IMR-90 (cell line): ENCODE measurements around the gene CLEC16A. TPM values are rescaled to one million over a fixed set of nuclear protein-coding genes. Genes with fewer than 3 reads are reported as not detected.

Source experiments
- ATAC-seq: fragments of 200-7000 bp; cut with Tn5 transposase; 2 replicates; pipeline ENCODE4 v1.9.1; 2020; ENCODE audit warnings: low read depth, mild to moderate bottlenecking, moderate library complexity
- BruUV-seq: library from RNA; stranded (reverse); fragments of 400-500 nt; replicated peaks from 2 replicates; lab custom pipeline; 2021; lab: Mats Ljungman, UMichigan
- CTCF ChIA-PET: fragments of 300-600 bp; formaldehyde crosslinking; extraction: SDS; loops from one replicate; lab custom pipeline; 2021; ENCODE audit warnings: antibody characterized with exemption; lab: Yijun Ruan, JAX
- POLR2A ChIA-PET: fragments of 300-600 bp; sonication (Branson Sonifier 250); formaldehyde crosslinking; loops from one replicate; lab custom pipeline; 2022; ENCODE audit warnings: antibody characterized with exemption; ENCODE audit not compliant: unreplicated experiment; lab: Charles Lee
- DNase-seq: peaks from one replicate; pipeline ENCODE4 v3.0.0; 2013
- H2AFZ ChIP-seq: replicated peaks from 2 replicates; pipeline ENCODE3; 2013; ENCODE audit warnings: low read length, mild to moderate bottlenecking; ENCODE audit not compliant: poor library complexity
- H2AK5ac ChIP-seq: 2 replicates; pipeline ENCODE4 v1.6.1; 2013; ENCODE audit warnings: low read depth, low read length, inconsistent platforms
- H2AK9ac ChIP-seq: replicated peaks from 2 replicates; pipeline ENCODE3; 2013; ENCODE audit warnings: mild to moderate bottlenecking, low read depth, low read length, moderate library complexity; ENCODE audit not compliant: poor library complexity
- H2BK120ac ChIP-seq: 2 replicates; pipeline ENCODE4 v1.6.1; 2013; ENCODE audit warnings: low read depth, low read length, inconsistent platforms
- H2BK15ac ChIP-seq: 3 replicates; pipeline ENCODE4 v1.6.1; 2013; ENCODE audit warnings: low read depth, low read length, inconsistent platforms
- H2BK20ac ChIP-seq: 2 replicates; pipeline ENCODE4 v1.6.1; 2013; ENCODE audit warnings: low read depth, mild to moderate bottlenecking, inconsistent platforms, low read length, moderate library complexity
- H2BK5ac ChIP-seq: 2 replicates; pipeline ENCODE4 v1.6.1; 2013; ENCODE audit warnings: mild to moderate bottlenecking, low read depth, low read length, inconsistent platforms; ENCODE audit not compliant: poor library complexity, severe bottlenecking
- H3K14ac ChIP-seq: replicated peaks from 2 replicates; pipeline ENCODE4 v1.6.1; 2013; ENCODE audit warnings: low read depth, low read length, inconsistent platforms
- H3K18ac ChIP-seq: 2 replicates; pipeline ENCODE4 v1.6.1; 2013; ENCODE audit warnings: low read depth, low read length, control low read depth
- H3K23ac ChIP-seq: 2 replicates; pipeline ENCODE4 v1.6.1; 2013; ENCODE audit warnings: low read depth, low read length, inconsistent platforms
- H3K27ac ChIP-seq: 2 replicates; pipeline ENCODE4 v1.5.1; 2013; ENCODE audit warnings: mild to moderate bottlenecking, control low read depth, low read length; ENCODE audit not compliant: insufficient read depth
- H3K27me3 ChIP-seq: 2 replicates; pipeline ENCODE4 v1.6.1; 2013; ENCODE audit warnings: low read length; ENCODE audit not compliant: control insufficient read depth, insufficient read depth
- H3K36me3 ChIP-seq: 2 replicates; pipeline ENCODE4 v1.6.1; 2013; ENCODE audit warnings: low read length, mixed read lengths; ENCODE audit not compliant: control insufficient read depth, insufficient read depth
- H3K4ac ChIP-seq: 2 replicates; pipeline ENCODE4 v1.6.1; 2013; ENCODE audit warnings: low read depth, low read length, inconsistent platforms
- H3K4me1 ChIP-seq: 2 replicates; pipeline ENCODE4 v1.6.1; 2013; ENCODE audit warnings: low read length, mixed read lengths; ENCODE audit not compliant: control insufficient read depth, insufficient read depth
- H3K4me2 ChIP-seq: 2 replicates; pipeline ENCODE4 v1.6.1; 2013; ENCODE audit warnings: low read depth, mild to moderate bottlenecking, control low read depth, low read length, moderate library complexity
- H3K4me3 ChIP-seq: 2 replicates; pipeline ENCODE4 v1.5.1; 2013; ENCODE audit warnings: low read depth, mild to moderate bottlenecking, control low read depth, low read length, moderate library complexity; ENCODE audit not compliant: insufficient read depth
- H3K56ac ChIP-seq: 2 replicates; pipeline ENCODE4 v1.6.1; 2013; ENCODE audit warnings: low read length, inconsistent platforms; ENCODE audit not compliant: insufficient read depth; ENCODE audit errors: extremely low read depth
- H3K79me1 ChIP-seq, 2 experiments: 2 replicates each; pipeline ENCODE4 v1.6.1; 2013; ENCODE audit warnings: low read length in 2 of 2, inconsistent platforms in 1 of 2, low read depth in 1 of 2
- H3K9ac ChIP-seq: 2 replicates; pipeline ENCODE4 v1.6.1; 2013; ENCODE audit warnings: low read depth, low read length, control low read depth
- H3K9me1 ChIP-seq: 2 replicates; pipeline ENCODE4 v1.6.1; 2013; ENCODE audit warnings: low read length, inconsistent platforms; ENCODE audit not compliant: insufficient read depth
- H3K9me3 ChIP-seq: 2 replicates; pipeline ENCODE4 v1.6.1; 2013; ENCODE audit warnings: low read length; ENCODE audit not compliant: control insufficient read depth, insufficient read depth
- H4K20me1 ChIP-seq: 2 replicates; pipeline ENCODE4 v1.6.1; 2013; ENCODE audit warnings: low read length, inconsistent platforms; ENCODE audit not compliant: insufficient read depth
- H4K5ac ChIP-seq: 2 replicates; pipeline ENCODE4 v1.6.1; 2013; ENCODE audit warnings: mild to moderate bottlenecking, low read depth, low read length, control low read depth
- H4K8ac ChIP-seq, 2 experiments: 2 replicates each; pipeline ENCODE4 v1.6.1; 2013; ENCODE audit warnings: low read depth in 2 of 2, low read length in 2 of 2, control low read depth in 1 of 2, inconsistent platforms in 1 of 2
- H4K91ac ChIP-seq: 2 replicates; pipeline ENCODE4 v1.6.1; 2013; ENCODE audit warnings: low read depth, low read length, inconsistent platforms; ENCODE audit not compliant: insufficient read depth
- BHLHE40 ChIP-seq: fragments of 150-350 bp; IDR thresholded peaks from 2 replicates; pipeline ENCODE4 v1.6.1; 2016; ENCODE audit warnings: mild to moderate bottlenecking, low read depth, low read length
- CEBPB ChIP-seq: IDR thresholded peaks from 2 replicates; pipeline ENCODE4 v1.6.1; 2012; ENCODE audit warnings: low read depth, low read length, improper control_type of control experiment
- CHD1 ChIP-seq: IDR thresholded peaks from 2 replicates; pipeline ENCODE4 v1.6.1; 2012; ENCODE audit warnings: low read depth, low read length, improper control_type of control experiment
- ELK1 ChIP-seq: fragments of 150-350 bp; IDR thresholded peaks from 2 replicates; pipeline ENCODE4 v1.6.1; 2016; ENCODE audit warnings: low read depth, mild to moderate bottlenecking, low read length, moderate library complexity, borderline replicate concordance
- FOS ChIP-seq: fragments of 150-350 bp; IDR thresholded peaks from 2 replicates; pipeline ENCODE4 v1.6.1; 2016; ENCODE audit warnings: low read depth, low read length
- MAFK ChIP-seq: IDR thresholded peaks from 2 replicates; pipeline ENCODE4 v1.6.1; 2012; ENCODE audit warnings: low read depth, low read length, improper control_type of control experiment
- MAZ ChIP-seq: IDR thresholded peaks from 2 replicates; pipeline ENCODE4 v1.6.1; 2012; ENCODE audit warnings: low read depth, mild to moderate bottlenecking, low read length, improper control_type of control experiment, moderate library complexity, borderline replicate concordance
- MXI1 ChIP-seq: IDR thresholded peaks from 2 replicates; pipeline ENCODE4 v1.6.1; 2012; ENCODE audit warnings: low read depth, mild to moderate bottlenecking, low read length, moderate library complexity, borderline replicate concordance
- NFE2L2 ChIP-seq: fragments of 150-350 bp; IDR thresholded peaks from 2 replicates; pipeline ENCODE4 v1.6.1; 2016; ENCODE audit warnings: low read depth, mild to moderate bottlenecking, low read length
- POLR2A ChIP-seq: IDR thresholded peaks from 2 replicates; pipeline ENCODE4 v1.6.1; 2012; ENCODE audit warnings: mild to moderate bottlenecking, low read depth, low read length
- RAD21 ChIP-seq: IDR thresholded peaks from 2 replicates; pipeline ENCODE4 v1.6.1; 2012; ENCODE audit warnings: low read length, improper control_type of control experiment
- RCOR1 ChIP-seq: IDR thresholded peaks from 2 replicates; pipeline ENCODE4 v1.6.1; 2012; ENCODE audit warnings: mild to moderate bottlenecking, low read length, improper control_type of control experiment; ENCODE audit not compliant: insufficient replicate concordance
- RFX5 ChIP-seq: IDR thresholded peaks from 2 replicates; pipeline ENCODE4 v1.8.0; 2012; ENCODE audit warnings: low read depth, mild to moderate bottlenecking, low read length, moderate library complexity
- SMC3 ChIP-seq: fragments of 150-350 bp; IDR thresholded peaks from 2 replicates; pipeline ENCODE4 v1.6.1; 2016; ENCODE audit warnings: low read depth, mild to moderate bottlenecking, antibody characterized with exemption, low read length, moderate library complexity
- USF2 ChIP-seq: fragments of 150-350 bp; IDR thresholded peaks from 2 replicates; pipeline ENCODE4 v1.6.1; 2017; ENCODE audit warnings: mild to moderate bottlenecking, antibody characterized with exemption, low read length, low read depth
- WGBS, 2 experiments: methylation state at CpG; one replicate each; pipeline versions ENCODE4 v1.1.5 to v1.1.7; 2013; ENCODE audit warnings: missing lambda C conversion rate in 2 of 2; ENCODE audit not compliant: insufficient read length in 1 of 2; ENCODE audit errors: extremely low coverage in 2 of 2; 5-methylcytosine and 5-hydroxymethylcytosine counted together
- dilution Hi-C: fragments of 300-500 bp; cut with HindIII; formaldehyde crosslinking; loops from one replicate; pipeline ENCODE4 v1.14.3; 2018; ENCODE audit warnings: low sequenced_read_pairs; ENCODE audit not compliant: unreplicated experiment
- in situ Hi-C: fragments of 300-500 bp; cut with MboI; formaldehyde crosslinking; loops from 3 replicates; pipeline ENCODE4 v1.14.3; 2019; ENCODE audit warnings: low sequenced_read_pairs, inconsistent platforms, mixed read lengths
- intact Hi-C: fragments of 100-400 bp; cut with micrococcal nuclease; formaldehyde crosslinking; loops from 2 replicates; pipeline ENCODE4 v1.10.0; 2022
- polyA plus RNA-seq, 3 experiments: library from polyadenylated mRNA; depleted of rRNA; stranded (reverse); fragments of >200 nt; gene quantifications; 2 replicates each; pipeline ENCODE4 v1.2.3, GENCODE V29; 2012; ENCODE audit warnings: low replicate concordance in 1 of 3
- total RNA-seq: library from RNA; depleted of rRNA; stranded (reverse); fragments of >200 nt; gene quantifications from 2 replicates; pipeline ENCODE4 v1.2.3, GENCODE V29; 2012
- TF ChIP-seq, protein P1 (sequence below): conservative IDR thresholded peaks from 2 replicates; pipeline ENCODE4 v1.5.1; 2012; ENCODE audit warnings: mild to moderate bottlenecking, low read depth, low read length, improper control_type of control experiment

The CLEC16A gene
- total and polyA plus RNA-seq, 2 of the 4 experiments (the other 2 are of a cell fraction): 15.9 to 16.5 TPM

GRCh38 chr16:11169641-11170040 lies 225.3 kb downstream of the CLEC16A start:
- intact Hi-C loops (no loop called here), dilution Hi-C loops (no loop called here)

More at GRCh38 chr16:11169641-11170040, 225.3 kb downstream of the CLEC16A start:
- ATAC-seq (no peak), DNase-seq (no peak)
- 86% methylated on average over 3 of the region's 4 CpGs; no CpG with 5 or more reads in 1 of the 2 experiments for WGBS, 2 experiments
- Histone ChIP-seq H3K27ac (no peak overlapping the region), H4K5ac (no peak overlapping the region), H2BK5ac (no peak overlapping the region), H3K4me2 (no peak overlapping the region), H3K56ac (no peak overlapping the region), H3K27me3 (no peaks in the 10 kb centered on the region), H3K4ac (no peak overlapping the region), H2AK5ac (no peak overlapping the region), H4K91ac (no peak overlapping the region), H3K4me3 (no peak overlapping the region), H3K36me3 (peaks cover 21% of the 10 kb centered on the region), H3K9me3 (no peaks in the 10 kb centered on the region), H3K9ac (no peak overlapping the region), H3K9me1 (peaks cover 9% of the 10 kb centered on the region), H2BK20ac (no peak overlapping the region), H3K4me1 (peaks cover 3% of the 10 kb centered on the region), H3K79me1 (no peaks in the 10 kb centered on the region), H2AK9ac (no peak overlapping the region), H3K23ac (no peak overlapping the region), H2BK15ac (no peak overlapping the region), H4K20me1 (no peaks in the 10 kb centered on the region), H3K14ac (no peak overlapping the region), H2BK120ac (no peak overlapping the region), H2AFZ (no peak overlapping the region), H4K8ac (no peak overlapping the region), H3K18ac (no peak overlapping the region)
- CTCF ChIA-PET: no interaction called here
- no TSS peak for BruUV-seq
- POLR2A ChIA-PET: no interaction called here
- in situ Hi-C loops: no loop called here
- TF ChIP-seq CEBPB (no peak), NFE2L2 (no peak), USF2 (no peak), FOS (no peak), BHLHE40 (no peak), MXI1 (no peak), SMC3 (no peak), RCOR1 (no peak), POLR2A (no peak), RAD21 (no peak), ELK1 (no peak), RFX5 (no peak), MAFK (no peak), CHD1 (no peak), MAZ (no peak)
- TF ChIP-seq, protein P1, sequence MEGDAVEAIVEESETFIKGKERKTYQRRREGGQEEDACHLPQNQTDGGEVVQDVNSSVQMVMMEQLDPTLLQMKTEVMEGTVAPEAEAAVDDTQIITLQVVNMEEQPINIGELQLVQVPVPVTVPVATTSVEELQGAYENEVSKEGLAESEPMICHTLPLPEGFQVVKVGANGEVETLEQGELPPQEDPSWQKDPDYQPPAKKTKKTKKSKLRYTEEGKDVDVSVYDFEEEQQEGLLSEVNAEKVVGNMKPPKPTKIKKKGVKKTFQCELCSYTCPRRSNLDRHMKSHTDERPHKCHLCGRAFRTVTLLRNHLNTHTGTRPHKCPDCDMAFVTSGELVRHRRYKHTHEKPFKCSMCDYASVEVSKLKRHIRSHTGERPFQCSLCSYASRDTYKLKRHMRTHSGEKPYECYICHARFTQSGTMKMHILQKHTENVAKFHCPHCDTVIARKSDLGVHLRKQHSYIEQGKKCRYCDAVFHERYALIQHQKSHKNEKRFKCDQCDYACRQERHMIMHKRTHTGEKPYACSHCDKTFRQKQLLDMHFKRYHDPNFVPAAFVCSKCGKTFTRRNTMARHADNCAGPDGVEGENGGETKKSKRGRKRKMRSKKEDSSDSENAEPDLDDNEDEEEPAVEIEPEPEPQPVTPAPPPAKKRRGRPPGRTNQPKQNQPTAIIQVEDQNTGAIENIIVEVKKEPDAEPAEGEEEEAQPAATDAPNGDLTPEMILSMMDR: no peak
